DMS53 treated with DMSO at 0.1 percent for 48 hours (cell line): ENCODE measurements around the gene DEK.
"Not testable (repeated sequence)": the region's sequence is repeated elsewhere in the genome, so short reads cannot be mapped to it uniquely, and the experiment has no call there.

Experiments
- DNase-seq: peaks from one replicate; lab custom pipeline; 2025; ENCODE audit not compliant: unreplicated experiment; lab: John Stamatoyannopoulos, UW

Gene DEK, protein sequence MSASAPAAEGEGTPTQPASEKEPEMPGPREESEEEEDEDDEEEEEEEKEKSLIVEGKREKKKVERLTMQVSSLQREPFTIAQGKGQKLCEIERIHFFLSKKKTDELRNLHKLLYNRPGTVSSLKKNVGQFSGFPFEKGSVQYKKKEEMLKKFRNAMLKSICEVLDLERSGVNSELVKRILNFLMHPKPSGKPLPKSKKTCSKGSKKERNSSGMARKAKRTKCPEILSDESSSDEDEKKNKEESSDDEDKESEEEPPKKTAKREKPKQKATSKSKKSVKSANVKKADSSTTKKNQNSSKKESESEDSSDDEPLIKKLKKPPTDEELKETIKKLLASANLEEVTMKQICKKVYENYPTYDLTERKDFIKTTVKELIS

DNA sequence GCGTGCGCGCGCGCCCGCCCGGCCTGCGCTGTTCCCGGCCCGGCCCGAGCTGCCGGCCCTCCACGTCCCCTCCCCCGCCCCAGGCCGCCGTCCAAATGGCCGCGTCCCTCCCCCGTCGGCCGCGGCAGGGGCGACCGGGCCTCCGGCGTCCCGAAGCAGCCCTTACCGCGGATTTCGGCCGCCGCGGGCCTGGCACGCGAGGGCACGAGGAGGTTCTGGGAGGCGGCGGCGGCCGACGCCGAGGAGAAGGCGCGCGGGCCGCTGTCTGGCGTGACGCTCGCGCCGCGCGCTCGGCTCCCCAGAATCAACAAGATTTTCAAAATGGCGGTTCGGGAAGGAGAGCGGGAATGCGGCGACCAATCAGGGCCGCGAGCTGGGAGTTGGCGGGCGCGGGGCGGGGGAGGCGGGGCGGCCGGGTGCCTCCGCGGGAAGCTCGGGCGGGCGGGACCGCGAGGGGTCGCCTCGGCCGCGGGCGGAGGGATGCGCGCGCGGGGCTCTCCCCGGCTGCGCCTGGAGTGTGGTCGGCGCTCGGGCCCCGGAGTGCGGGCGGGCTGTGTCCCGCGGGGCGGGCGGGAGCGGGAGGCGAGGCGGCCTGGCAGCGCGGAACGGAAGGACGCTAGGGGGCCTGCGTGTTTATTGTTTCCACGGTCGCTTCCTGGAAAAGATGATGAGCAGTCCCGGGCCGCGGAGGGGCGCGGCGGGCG lies at the start of gene DEK:
TSS of gene DEK (minus strand) at position 312 of the 704 bp plus-strand sequence. CDS start 543 bp downstream, outside the sequence.
- DNase-seq: peak; percentile 60

DNA sequence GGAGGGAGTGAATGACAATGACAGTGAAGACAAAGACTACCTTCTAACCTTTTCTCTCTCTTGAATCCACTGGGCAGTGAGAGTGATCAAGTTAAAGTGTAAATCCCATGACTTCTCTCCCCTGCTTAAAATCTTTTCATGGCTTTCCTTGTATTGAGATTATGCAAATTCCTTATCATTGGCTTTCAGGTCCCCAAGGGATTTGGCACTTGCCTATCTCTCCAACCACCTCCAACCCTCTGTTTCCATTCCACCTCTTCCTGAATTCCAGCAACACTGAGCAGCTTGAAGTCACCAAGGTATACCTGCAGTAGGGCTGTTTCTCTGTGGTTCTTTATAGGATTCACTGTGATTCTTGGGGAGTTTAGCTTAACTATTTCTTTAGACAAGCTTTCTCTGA lies 48.0 kb upstream of the DEK start:
- DNase-seq: no peak

DNA sequence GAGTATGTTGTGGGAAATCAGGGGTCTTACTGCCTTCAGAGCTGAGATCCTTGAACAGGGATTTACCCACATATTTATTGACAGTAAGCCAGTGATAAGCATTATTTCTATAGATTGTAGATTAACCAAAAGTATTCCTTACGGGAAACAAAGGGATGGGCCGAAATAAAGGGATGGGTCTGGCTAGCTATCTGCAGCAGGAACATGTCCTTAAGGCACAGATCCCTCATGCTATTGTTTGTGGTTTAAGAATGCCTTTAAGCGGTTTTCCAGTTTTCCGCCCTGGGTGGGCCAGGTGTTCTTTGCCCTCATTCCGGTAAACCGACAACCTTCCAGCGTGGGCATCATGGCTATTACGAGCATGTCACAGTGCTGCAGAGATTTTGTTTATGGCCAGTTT lies 45.7 kb upstream of the DEK start:
- not testable (repeated sequence) for DNase-seq

DNA sequence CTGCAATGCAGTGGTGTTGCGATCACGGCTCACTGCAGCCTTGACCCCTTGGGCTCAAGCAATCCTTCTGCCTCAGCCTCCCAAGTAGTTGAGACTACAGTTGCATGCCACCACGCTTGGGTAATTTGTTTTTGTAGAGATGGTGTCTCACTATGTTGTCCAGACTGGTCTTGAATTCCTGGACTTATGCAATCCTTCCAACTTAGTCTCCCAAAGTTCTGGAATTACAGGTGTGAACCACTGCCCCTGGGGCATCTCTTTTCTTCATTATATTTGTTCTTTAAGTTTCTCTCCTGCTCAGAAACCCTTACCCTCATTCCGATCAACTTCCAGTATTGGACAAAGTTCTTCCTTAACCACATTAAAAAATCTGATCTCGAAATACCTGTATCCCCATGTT lies 44.7 kb upstream of the DEK start:
- no peak for DNase-seq

DNA sequence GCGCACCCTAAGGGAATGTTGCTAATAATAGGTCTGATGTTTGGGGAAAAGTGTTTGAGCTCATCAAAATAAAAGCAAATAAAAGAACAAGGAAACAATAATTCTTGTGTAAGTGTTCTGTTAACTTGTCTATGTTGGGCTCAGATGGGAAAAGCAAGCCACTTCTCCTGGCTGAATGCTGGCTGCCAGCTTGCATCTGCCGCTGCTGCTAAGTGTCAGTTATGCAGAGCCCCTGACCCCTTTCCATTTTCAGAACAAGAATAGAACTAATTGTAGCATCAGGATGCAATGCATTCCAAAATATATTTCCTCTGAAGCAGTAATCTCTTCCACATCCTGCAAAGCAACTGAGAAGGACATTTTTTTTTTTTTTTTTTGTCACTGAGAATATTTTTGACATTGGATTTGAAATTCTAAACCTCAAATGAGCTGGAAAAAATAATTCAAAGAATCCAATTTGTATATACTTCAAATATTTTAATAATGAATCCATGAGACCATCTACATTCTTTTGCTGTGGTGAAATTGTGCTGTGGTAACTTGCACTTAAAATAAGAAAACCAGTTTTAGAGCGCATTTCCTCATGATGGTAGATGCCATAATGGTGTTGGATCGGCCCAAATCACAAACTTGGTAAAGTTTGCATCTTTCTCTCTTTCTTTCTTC lies 43.9 kb upstream of the DEK start:
- DNase-seq: no peak

DNA sequence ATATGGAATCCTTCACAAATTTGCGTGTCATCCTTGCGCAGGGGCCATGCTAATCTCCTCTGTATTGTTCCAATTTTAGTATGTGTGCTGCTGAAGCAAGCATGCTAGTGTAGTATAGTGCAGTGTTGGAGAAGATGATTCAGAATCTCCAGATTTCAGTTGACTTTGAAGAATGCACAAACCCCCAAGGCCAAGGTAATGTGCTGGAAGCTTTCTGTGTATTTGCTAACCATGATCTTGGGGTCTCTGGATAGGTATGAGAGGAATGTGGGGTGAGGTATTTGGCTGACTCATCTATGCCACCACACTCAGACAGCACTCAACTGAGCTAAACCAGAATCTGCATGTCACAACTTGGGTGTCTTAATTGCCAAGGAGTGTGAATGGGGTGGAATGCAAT lies 42.6 kb upstream of the DEK start:
- DNase-seq: no peak

DNA sequence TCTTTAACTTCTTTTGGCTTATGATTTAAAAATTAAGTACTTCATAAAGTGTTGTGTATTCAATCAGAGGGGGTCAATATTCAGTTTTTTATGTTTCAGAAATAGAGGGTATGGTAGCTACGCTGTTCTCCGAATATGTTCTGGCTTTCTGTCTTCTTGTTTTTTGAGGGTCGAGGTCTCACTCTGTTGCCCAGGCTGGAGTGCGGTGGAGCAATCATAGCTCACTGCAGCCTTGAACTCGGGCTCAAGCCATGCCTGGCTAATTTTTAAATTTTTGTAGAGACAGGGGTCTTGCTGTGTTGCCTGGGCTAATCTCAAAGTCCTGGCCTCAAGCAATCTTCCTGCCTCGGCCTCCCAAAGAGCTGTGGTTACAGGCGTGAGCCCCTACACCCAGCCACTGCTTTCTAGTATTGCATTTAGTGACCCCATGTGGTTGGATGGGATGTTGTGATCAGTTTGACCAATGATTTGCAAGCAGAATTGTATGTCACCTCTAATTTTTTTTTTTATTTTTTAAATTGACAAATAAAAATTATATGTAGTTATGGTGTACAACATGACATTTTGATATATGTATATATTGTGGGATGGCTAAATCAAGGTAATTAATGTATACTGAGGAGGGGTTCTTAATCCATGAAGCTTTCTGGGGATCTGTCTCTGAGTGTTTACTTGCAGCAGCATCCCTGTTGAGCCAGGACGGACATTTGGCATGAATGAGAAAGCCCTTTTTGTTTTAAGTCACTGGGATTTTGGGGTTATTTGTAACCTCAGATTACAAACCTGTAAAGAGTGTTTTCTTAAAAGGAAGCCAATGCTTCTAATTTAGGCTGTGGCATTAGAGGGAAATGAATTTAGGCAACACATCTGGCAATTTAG lies 38.5 kb upstream of the DEK start:
- DNase-seq: no peak

DNA sequence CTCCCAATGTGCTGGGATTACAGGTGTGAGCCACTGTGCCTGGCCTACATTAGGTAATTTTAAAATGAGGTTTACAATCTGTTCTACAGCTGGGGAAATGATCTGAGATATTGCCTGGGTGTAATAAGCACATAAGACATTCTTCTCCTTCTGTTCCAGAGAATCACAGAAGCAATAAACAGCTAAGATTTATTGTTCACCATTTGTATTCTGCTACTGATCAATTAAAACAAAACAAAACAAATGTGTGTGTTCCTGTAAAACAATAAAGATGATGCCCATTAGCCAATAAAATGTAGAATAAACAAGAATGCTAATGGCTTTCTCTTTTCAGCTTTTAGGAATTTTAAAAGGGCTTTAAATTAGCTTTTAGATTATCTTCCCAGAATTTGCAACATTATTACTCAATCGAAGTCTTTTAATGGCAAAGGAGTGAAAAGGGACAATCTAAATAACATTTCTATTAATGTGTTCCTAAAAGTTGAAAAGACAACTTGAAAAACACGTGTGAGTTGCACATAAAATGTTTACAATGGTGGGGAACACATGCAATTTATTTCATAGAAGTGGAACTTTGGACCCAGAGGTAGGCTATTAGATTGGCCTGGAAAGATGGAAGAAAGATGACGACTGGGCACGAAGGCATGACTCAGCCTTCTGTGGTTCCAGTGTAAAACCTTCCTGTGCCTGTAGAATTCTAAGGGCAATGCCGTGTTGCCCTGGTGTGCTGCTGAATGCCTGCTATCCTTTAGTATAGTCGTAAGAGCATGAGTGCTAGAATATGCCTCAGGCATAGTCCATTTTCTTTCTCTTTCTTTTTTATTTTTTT lies 29.0 kb upstream of the DEK start:
- no peak for DNase-seq

DNA sequence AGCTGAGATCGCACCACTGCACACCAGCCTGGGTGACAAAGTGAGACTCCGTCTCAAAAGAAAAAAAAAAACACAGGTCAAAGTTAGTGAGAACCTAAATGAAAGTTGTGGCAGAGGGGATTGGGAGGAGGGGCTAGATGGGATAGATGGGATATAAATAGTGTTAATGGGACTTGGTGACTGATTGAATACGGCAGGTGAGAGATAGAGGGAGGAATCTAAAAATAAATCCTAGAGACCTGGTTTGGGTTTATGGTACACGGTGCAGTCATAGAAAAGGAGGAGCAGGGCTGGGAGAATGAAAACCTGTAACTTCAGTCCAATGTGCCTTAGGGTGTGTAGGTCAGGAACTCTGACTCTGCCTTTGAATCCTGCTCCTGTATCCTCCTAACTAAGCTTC lies 25.0 kb upstream of the DEK start:
- DNase-seq: no peak

DNA sequence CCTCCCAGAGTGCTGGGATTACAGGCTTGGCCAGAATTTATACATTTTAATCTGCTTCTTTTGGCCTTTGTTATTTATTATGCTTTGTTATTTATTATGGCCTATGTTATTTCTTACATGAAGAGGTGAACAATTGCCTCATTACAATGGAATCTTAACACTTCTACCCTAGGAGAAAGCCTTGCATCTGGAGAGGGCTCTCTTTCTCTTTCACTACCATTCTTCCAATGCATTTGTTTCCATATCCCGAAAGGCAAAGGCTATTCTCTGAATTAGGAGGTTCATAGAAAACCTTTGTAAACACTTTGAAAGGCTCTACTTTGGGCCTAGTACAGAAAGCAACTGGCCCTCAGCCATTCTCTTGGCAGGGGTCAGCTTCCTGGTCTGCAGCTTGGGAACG lies 19.9 kb upstream of the DEK start:
- DNase-seq: no peak

DNA sequence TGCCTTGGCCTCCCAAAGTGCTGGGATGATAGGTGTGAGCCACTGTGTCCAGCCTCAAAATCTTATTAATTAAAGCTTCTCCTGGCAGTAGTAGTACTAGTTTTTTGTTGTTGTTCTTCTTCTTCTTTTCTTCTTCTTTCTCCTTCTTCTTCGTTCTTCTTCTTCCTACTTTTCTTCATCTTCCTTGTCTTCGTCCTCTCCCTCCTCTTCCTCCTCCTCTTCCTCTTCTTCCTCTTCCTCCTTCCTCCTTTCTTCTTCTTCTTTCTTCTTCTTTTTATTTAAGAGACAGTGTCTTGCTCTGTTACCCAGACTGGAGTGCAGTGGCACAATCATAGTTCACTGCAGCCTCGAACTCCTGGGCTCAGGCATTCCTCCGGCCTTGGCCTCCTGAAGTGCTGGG lies 17.2 kb upstream of the DEK start:
- no peak for DNase-seq

DNA sequence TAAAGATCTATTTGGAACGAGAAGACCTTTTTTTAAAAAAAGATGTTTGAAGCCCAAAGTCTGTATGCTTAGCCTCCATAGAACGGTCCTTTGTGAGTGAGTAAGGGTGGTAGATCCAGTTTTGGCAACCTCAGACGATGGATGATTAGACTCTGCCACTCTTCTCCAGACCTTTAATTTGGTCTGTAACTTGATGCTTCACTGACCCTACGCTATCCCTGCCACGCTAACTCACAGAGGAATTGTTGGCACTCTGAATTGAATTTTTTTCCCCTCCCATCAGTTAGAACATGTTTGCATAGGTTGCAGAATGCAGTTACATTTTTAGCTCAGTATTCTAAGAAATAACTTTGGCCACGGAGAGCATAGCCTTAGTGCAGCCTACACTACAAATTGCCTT lies 15.8 kb upstream of the DEK start:
- DNase-seq: no peak

DNA sequence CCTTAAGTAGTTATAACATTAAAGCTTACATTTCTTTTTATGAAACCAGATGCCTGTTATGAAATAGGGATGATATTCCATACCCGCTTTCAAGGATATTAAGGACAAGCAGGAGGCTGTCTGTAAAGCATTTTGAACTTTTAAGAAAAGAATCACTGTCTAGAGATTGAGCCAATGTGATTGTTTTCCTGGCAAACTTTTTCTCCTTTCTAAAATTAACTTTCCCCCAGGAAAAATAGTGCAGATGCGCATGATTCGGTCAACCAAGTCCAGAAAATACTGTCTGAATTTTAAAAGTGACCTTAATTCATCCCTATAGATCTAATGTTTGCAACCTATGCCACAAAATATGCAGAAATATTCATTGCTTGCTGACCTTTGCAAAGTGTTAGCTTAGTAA lies 15.1 kb upstream of the DEK start:
- DNase-seq: no peak

DNA sequence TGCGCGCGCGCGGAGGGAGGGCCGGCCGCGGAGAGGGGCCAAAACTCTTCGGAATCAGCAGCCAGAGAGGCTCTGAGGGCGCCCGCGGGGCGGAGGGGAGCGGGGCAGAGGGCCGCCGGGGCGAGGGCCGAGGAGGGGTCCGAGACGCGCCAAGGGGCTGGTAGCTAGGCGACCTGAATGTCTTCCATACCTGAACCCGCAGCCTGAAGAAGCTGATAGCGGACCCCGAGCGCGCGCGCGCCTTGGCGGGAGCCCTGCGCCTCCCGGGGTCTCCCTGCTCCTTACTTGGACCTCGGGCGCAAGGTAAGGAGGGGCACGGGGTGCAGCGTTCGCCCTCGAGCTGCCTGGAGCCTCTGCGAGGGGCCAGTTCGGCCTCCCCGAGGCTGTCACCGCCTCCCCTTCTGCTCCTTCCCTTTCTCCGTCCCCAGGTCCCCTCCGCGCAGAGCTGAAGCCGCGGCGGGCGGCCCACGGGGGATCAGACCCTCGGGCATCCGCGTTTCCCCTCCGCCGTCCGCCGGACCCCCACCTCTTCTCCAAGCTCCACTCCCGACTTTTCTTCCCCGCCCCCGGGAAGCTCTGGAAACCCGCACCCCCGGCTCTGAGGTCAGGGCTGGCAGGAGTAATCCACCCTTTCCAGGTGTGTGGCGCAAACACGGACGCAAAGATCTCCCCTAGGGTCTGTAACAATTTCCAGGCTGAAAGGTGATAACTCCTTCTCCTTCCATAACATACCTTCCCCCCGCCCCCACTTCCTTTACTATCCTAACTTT lies 13.1 kb upstream of the DEK start:
- DNase-seq: no peak

DNA sequence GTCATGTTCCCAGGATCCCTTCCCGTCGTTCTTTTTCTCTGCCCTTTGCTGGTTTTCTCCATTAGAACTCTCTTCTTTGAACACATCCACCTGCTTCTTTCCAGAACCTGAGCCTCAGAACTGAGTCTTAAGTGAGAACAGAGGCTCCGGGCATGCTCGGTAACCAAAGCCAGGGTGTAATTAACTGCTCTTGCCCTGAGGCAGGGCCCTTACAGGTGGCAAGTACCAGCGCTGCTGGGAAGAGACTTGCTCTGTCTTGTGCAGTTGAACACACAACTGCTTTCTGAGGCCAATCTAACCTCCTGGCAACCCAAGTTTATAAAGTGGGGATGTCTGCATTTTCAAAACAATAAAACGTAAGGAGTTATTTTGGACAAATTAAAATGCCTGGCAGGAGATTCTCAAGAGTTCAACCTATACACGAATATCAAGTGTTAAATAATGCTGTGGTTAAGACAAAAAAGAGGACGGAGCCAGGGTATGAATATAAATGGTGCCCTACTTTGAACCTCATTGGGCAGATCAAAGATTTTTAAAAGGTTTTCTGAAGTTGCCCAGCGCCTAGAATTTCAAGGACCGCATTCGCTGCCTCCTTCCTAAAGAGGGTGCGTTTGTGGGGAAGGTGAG lies 12.4 kb upstream of the DEK start:
- no peak for DNase-seq

DNA sequence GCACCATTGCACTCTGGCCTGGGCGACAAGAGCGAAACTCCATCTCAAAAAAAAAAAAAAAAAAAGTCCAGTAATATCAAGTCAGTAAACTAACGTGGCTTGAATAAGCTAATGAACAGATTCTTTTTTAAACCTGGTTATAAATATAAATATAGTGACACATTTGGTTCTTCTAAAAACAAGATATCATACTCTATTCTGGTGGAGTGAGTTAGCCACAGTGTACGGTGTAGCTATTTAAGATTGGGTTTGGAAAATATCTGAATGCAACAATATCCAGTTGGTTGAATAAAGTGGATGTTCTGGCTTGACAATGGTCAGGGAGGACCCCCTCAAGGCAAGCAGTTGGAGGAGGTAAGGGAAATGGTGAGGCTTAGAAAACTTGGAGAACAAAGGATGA lies 5.9 kb upstream of the DEK start:
- DNase-seq: no peak

DNA sequence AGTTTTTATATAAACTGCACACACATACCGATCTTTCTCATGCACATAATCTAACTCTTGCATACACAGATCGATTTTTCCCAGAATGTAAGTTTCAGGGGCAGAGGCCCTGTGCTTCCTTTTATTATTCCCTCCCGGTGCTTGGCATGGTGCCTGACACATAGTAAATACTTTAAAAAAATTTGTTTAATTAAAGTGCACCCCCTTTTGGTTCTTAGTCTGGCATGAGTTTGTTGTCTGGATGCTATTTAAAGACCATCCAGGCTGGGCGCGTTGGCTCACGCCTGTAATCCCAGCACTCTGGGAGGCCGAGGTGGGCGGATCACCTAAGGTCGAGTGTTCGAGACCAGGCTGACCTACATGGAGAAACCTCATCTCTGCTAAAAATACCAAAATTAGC lies 5.4 kb upstream of the DEK start:
- DNase-seq: no peak

DNA sequence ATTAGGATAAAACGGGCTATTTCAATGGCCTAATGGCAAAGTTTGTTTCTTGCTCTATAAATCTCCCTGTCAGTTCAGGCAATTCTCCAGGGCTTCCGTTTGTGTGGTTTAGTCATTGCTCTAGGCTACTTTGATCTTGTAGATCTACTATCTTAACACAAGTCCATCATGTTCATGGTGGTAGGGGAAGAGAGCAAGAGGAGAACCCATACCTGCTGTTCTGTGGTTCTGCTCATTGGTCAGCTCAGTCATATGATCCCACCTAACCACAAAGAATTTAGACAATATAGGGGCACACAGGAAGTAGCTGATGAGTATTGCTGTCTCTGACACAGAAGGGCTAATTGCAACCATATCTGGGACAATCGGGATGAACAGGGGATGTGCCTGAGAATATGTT lies 4.9 kb upstream of the DEK start:
- no peak for DNase-seq

DNA sequence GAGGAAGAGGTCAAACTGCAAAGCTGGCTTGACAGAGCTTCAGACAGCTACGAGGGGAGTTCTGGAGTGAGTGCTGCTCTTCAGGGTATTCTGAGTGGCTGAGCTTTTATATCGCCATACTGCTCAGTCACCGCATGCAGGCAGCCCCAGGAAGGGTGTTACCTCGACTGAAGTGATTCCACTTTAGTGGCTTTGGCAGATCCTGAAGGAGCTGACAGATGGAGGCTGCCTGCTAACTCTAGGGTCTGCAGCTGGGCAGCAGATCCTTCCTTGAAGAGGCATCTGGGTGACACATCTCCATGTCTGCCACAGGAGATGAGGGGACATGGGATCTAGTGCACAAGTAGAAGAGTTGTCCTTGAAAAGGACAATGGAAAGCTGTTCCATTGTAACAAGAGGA lies 3.7 kb upstream of the DEK start:
- no peak for DNase-seq
